ENCODE data around the gene ARHGAP9. TPM values are rescaled to one million over a fixed set of nuclear protein-coding genes. Genes with fewer than 3 reads are reported as not detected.

Gene ARHGAP9
- total RNA-seq, 3 donors from 2014 or later (not counting 1 experiment from before 2014, with no cell fraction given), result 558 to 1,091 (median 1,015) TPM

DNA sequence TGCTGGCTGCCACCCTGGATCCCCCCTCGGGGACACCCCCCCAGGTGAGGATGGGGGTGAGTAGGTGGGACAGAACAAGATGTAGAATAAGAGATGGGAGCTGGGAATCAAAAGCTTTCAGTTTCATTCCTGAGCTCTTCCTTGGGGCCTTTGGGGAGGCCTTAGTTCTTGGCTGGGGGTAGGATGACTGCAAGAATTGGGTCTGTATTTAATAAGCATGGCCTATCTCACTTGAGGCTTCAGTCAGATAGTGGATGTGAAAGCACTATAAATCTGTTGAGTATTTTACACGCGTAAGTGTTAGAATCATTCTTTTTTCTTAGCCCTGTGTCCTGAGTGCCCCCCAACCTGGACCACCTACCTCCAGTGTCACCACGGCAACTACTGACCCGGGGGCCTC is 47.5 kb upstream of the ARHGAP9 start:
- Mint-ChIP-seq H3K9me3 (no peaks in the 10 kb centered on the region), H3K27ac (peak overlapping the region in 1 of 2 donors; percentile 99), H3K36me3 (peaks cover 8% of the 10 kb centered on the region), H3K27me3 (ENCODE audit: low read depth in 2 of 2) (no peaks in the 10 kb centered on the region), H3K4me1 (peaks cover 10 to 49% of the 10 kb centered on the region in 2 donors), H3K4me3 (no peak overlapping the region)
- peaks cover 26% of the 10 kb centered on the region for H3K4me1 ChIP-seq (ENCODE audit: control insufficient read depth, insufficient read depth, low read length)
- ATAC-seq (no peak), DNase-seq (no peak)
- no peaks in the 10 kb centered on the region for H3K27me3 ChIP-seq (ENCODE audit: control insufficient read depth, insufficient read depth, low read length)
- no peak overlapping the region for H3K4me3 ChIP-seq (ENCODE audit: low read length)
- peaks cover 63% of the 10 kb centered on the region for H3K36me3 ChIP-seq (ENCODE audit: control insufficient read depth, insufficient read depth, low read length)
- H3K9me3 ChIP-seq (ENCODE audit: control insufficient read depth, insufficient read depth, low read length), result no peaks in the 10 kb centered on the region
- intact Hi-C loops (cut with micrococcal nuclease), result no loop called here
- WGBS (ENCODE audit: insufficient coverage), result 94% methylated on average over 5 of the region's 5 CpGs
- no peak overlapping the region for H3K27ac ChIP-seq (ENCODE audit: low read length)
- TF ChIP-seq, protein P1, sequence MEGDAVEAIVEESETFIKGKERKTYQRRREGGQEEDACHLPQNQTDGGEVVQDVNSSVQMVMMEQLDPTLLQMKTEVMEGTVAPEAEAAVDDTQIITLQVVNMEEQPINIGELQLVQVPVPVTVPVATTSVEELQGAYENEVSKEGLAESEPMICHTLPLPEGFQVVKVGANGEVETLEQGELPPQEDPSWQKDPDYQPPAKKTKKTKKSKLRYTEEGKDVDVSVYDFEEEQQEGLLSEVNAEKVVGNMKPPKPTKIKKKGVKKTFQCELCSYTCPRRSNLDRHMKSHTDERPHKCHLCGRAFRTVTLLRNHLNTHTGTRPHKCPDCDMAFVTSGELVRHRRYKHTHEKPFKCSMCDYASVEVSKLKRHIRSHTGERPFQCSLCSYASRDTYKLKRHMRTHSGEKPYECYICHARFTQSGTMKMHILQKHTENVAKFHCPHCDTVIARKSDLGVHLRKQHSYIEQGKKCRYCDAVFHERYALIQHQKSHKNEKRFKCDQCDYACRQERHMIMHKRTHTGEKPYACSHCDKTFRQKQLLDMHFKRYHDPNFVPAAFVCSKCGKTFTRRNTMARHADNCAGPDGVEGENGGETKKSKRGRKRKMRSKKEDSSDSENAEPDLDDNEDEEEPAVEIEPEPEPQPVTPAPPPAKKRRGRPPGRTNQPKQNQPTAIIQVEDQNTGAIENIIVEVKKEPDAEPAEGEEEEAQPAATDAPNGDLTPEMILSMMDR (IDR thresholded peaks at IDR 0.05), result no peak

DNA sequence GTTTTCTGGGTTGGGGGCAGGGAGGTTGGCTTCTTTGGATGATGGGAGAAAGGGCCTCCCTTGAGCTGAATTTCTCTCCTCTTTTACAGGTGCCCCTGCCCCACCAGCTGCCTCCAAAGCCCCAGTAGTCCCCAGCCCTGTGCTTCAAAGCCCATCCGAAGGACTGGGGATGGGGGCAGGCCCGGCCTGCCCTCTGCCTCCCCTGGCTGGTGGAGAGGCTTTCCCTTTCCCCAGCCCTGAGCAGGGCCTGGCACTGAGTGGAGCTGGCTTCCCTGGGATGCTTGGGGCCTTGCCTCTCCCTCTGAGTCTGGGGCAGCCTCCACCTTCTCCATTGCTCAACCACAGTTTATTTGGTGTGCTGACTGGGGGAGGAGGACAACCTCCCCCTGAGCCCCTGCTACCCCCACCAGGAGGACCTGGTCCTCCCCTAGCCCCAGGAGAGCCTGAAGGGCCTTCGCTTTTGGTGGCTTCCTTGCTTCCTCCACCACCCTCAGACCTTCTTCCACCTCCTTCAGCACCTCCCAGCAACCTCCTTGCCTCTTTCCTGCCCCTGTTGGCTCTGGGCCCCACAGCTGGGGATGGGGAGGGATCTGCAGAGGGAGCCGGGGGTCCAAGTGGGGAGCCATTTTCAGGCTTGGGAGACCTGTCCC is 46.9 kb upstream of the ARHGAP9 start:
- Histone ChIP-seq H3K27ac (ENCODE audit: low read length) (no peak overlapping the region), H3K4me3 (ENCODE audit: low read length) (no peak overlapping the region), H3K4me1 (ENCODE audit: control insufficient read depth, insufficient read depth, low read length) (peaks cover 32% of the 10 kb centered on the region), H3K9me3 (ENCODE audit: control insufficient read depth, insufficient read depth, low read length) (no peaks in the 10 kb centered on the region), H3K36me3 (ENCODE audit: control insufficient read depth, insufficient read depth, low read length) (peaks cover 58% of the 10 kb centered on the region), H3K27me3 (ENCODE audit: control insufficient read depth, insufficient read depth, low read length) (no peaks in the 10 kb centered on the region)
- TF ChIP-seq, protein P1 (IDR thresholded peaks at IDR 0.05), result no peak
- H3K4me3 Mint-ChIP-seq, result no peak overlapping the region
- no peak for ATAC-seq
- intact Hi-C loops (cut with micrococcal nuclease), result no loop called here
- peaks cover 8% of the 10 kb centered on the region for H3K36me3 Mint-ChIP-seq
- no peaks in the 10 kb centered on the region for H3K27me3 Mint-ChIP-seq (ENCODE audit: low read depth in 2 of 2)
- DNase-seq, result no peak
- no peaks in the 10 kb centered on the region for H3K9me3 Mint-ChIP-seq
- WGBS (ENCODE audit: insufficient coverage), result 96% methylated on average over 3 of the region's 4 CpGs
- peaks cover 16 to 54% of the 10 kb centered on the region in 2 donors for H3K4me1 Mint-ChIP-seq
- H3K27ac Mint-ChIP-seq, result peak overlapping the region in 1 of 2 donors; percentile 99

DNA sequence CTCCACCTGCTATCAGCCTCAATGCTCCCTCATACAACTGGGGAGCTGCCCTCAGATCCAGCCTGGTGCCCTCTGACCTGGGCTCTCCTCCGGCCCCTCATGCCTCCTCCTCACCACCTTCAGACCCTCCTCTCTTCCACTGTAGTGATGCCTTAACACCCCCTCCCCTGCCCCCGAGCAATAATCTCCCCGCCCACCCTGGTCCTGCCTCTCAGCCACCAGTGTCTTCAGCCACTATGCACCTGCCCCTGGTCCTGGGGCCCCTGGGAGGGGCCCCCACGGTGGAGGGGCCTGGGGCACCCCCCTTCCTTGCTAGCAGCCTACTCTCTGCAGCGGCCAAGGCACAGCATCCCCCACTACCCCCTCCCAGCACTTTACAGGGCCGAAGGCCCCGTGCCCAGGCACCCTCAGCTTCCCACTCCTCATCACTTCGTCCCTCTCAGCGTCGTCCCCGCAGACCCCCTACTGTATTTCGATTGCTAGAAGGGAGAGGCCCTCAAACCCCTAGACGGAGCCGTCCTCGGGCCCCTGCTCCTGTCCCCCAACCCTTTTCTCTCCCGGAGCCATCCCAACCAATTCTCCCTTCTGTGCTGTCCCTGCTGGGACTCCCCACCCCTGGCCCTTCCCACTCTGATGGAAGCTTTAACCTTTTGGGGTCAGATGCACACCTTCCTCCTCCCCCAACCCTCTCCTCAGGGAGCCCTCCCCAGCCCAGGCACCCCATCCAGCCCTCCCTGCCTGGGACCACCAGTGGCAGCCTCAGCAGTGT is 46.1 kb upstream of the ARHGAP9 start:
- 92% methylated on average over 16 of the region's 16 CpGs for WGBS (ENCODE audit: insufficient coverage)
- Histone ChIP-seq H3K27me3 (ENCODE audit: control insufficient read depth, insufficient read depth, low read length) (no peaks in the 10 kb centered on the region), H3K4me3 (ENCODE audit: low read length) (no peak overlapping the region), H3K4me1 (ENCODE audit: control insufficient read depth, insufficient read depth, low read length) (peaks cover 40% of the 10 kb centered on the region), H3K36me3 (ENCODE audit: control insufficient read depth, insufficient read depth, low read length) (peaks cover 52% of the 10 kb centered on the region), H3K27ac (ENCODE audit: low read length) (no peak overlapping the region), H3K9me3 (ENCODE audit: control insufficient read depth, insufficient read depth, low read length) (no peaks in the 10 kb centered on the region)
- ATAC-seq (no peak), DNase-seq (no peak)
- intact Hi-C loops (cut with micrococcal nuclease), result no loop called here
- H3K9me3 Mint-ChIP-seq, result no peaks in the 10 kb centered on the region
- H3K27ac Mint-ChIP-seq, result peak overlapping the region in 1 of 2 donors; percentile 99
- TF ChIP-seq, protein P1 (IDR thresholded peaks at IDR 0.05), result no peak
- peaks cover 8% of the 10 kb centered on the region for H3K36me3 Mint-ChIP-seq
- H3K27me3 Mint-ChIP-seq (ENCODE audit: low read depth in 2 of 2), result no peaks in the 10 kb centered on the region
- H3K4me1 Mint-ChIP-seq, result peaks cover 18 to 62% of the 10 kb centered on the region in 2 donors
- no peak overlapping the region for H3K4me3 Mint-ChIP-seq
